CD14-positive monocyte (primary cell): ENCODE measurements around the gene ST7. TPM values are rescaled to one million over a fixed set of nuclear protein-coding genes. Genes with fewer than 3 reads are reported as not detected.

Experiments
- DNase-seq, 3 donors: peaks; one replicate each; pipeline ENCODE4 v3.0.0-alpha.2; 2011 to 2022
- H2AFZ ChIP-seq: 2 replicates; pipeline ENCODE4 v1.6.0; 2012; ENCODE audit warnings: mild to moderate bottlenecking, low read depth, low read length, inconsistent platforms; ENCODE audit not compliant: insufficient read depth, poor library complexity, severe bottlenecking
- H3K27ac ChIP-seq, 2 donors: 1 replicate in 1 of 2; 2 replicates in 1 of 2; pipeline ENCODE4 v1.5.1; 2012 to 2013; ENCODE audit warnings: low read length in 2 of 2, control low read depth in 1 of 2, inconsistent platforms in 1 of 2, low read depth in 1 of 2, mild to moderate bottlenecking in 1 of 2
- H3K27me3 ChIP-seq, 2 donors: one replicate each; pipeline versions ENCODE4 v1.6.0 to v1.6.1; 2011 to 2013; ENCODE audit warnings: low read length in 2 of 2; ENCODE audit not compliant: control insufficient read depth in 2 of 2, insufficient read depth in 2 of 2
- H3K36me3 ChIP-seq, 2 donors: replicated peaks in 1 of 2; 1 replicate in 1 of 2; 2 replicates in 1 of 2; pipeline versions ENCODE4 v1.5.1 to v1.6.1; 2012 to 2013; ENCODE audit warnings: low read length in 2 of 2, control low read depth in 1 of 2, inconsistent platforms in 1 of 2, mild to moderate bottlenecking in 1 of 2; ENCODE audit not compliant: insufficient read depth in 2 of 2, control insufficient read depth in 1 of 2
- H3K4me1 ChIP-seq, 2 donors: 1 replicate in 1 of 2; 2 replicates in 1 of 2; pipeline versions ENCODE4 v1.5.1 to v1.6.1; 2012 to 2013; ENCODE audit warnings: low read length in 2 of 2, control low read depth in 1 of 2, inconsistent platforms in 1 of 2, mild to moderate bottlenecking in 1 of 2, moderate library complexity in 1 of 2; ENCODE audit not compliant: insufficient read depth in 2 of 2, control insufficient read depth in 1 of 2
- H3K4me2 ChIP-seq: replicated peaks from 2 replicates; pipeline ENCODE3; 2012; ENCODE audit warnings: low read length, moderate library complexity, mild to moderate bottlenecking; ENCODE audit not compliant: poor library complexity, severe bottlenecking; ENCODE audit errors: extremely low read depth
- H3K4me3 ChIP-seq, 3 experiments: fragments of 200-600 bp in 1 of 3; sonication (generic) in 1 of 3; replicated peaks in 1 of 3; 1 replicate in 2 of 3; 2 replicates in 1 of 3; pipeline ENCODE4 v1.5.1; 2011 to 2013; ENCODE audit warnings: low read length in 3 of 3, mild to moderate bottlenecking in 3 of 3, control low read depth in 2 of 3, low read depth in 2 of 3, inconsistent platforms in 1 of 3, moderate library complexity in 1 of 3
- H3K79me2 ChIP-seq: 2 replicates; pipeline ENCODE4 v1.6.0; 2012; ENCODE audit warnings: mild to moderate bottlenecking, control low read depth, inconsistent platforms, low read length, moderate library complexity; ENCODE audit not compliant: insufficient read depth
- H3K9ac ChIP-seq: 2 replicates; pipeline ENCODE4 v1.6.0; 2017; ENCODE audit warnings: low read length, mild to moderate bottlenecking; ENCODE audit not compliant: insufficient read depth, poor library complexity, severe bottlenecking
- H3K9me3 ChIP-seq, 2 donors: replicated peaks in 1 of 2; 1 replicate in 1 of 2; 2 replicates in 1 of 2; pipeline versions ENCODE4 v1.5.1 to v1.6.1; 2012 to 2013; ENCODE audit warnings: low read length in 2 of 2, control low read depth in 1 of 2; ENCODE audit not compliant: control insufficient read depth in 1 of 2, insufficient read depth in 1 of 2
- H4K20me1 ChIP-seq: 2 replicates; pipeline ENCODE4 v1.6.0; 2012; ENCODE audit warnings: mild to moderate bottlenecking, low read length, control low read depth, moderate library complexity; ENCODE audit not compliant: insufficient read depth
- H3K27ac Mint-ChIP-seq, 7 donors: one replicate each; pipeline ENCODE4 v1.8.0; 2020; ENCODE audit warnings: mild to moderate bottlenecking in 7 of 7, mixed read lengths in 7 of 7, moderate library complexity in 6 of 7, inconsistent platforms in 2 of 7
- H3K27me3 Mint-ChIP-seq, 3 donors: one replicate each; pipeline ENCODE4 v1.8.0; 2021 to 2022; ENCODE audit warnings: low read depth in 3 of 3, mild to moderate bottlenecking in 3 of 3, mixed read lengths in 3 of 3, moderate library complexity in 3 of 3, inconsistent platforms in 1 of 3
- H3K36me3 Mint-ChIP-seq, 2 donors: one replicate each; pipeline ENCODE4 v1.8.0; 2020; ENCODE audit warnings: mixed read lengths in 2 of 2, inconsistent platforms in 1 of 2, mild to moderate bottlenecking in 1 of 2
- H3K4me1 Mint-ChIP-seq: one replicate; pipeline ENCODE4 v1.8.0; 2020; ENCODE audit warnings: mild to moderate bottlenecking, mixed read lengths
- H3K4me3 Mint-ChIP-seq, 2 donors: one replicate each; pipeline ENCODE4 v1.8.0; 2020; ENCODE audit warnings: mild to moderate bottlenecking in 2 of 2, mixed read lengths in 2 of 2, moderate library complexity in 1 of 2
- H3K9me3 Mint-ChIP-seq, 7 donors: one replicate each; pipeline ENCODE4 v1.8.0; 2020 to 2022; ENCODE audit warnings: mixed read lengths in 7 of 7, mild to moderate bottlenecking in 6 of 7, moderate library complexity in 6 of 7, inconsistent platforms in 2 of 7
- WGBS: methylation state at CpG from one replicate; pipeline ENCODE4 v1.1.5; 2013; ENCODE audit warnings: missing lambda C conversion rate; ENCODE audit not compliant: insufficient coverage; 5-methylcytosine and 5-hydroxymethylcytosine counted together
- intact Hi-C, 2 donors: fragments of 100-400 bp; cut with micrococcal nuclease; formaldehyde crosslinking; loops; one replicate each; pipeline versions ENCODE4 v1.15.0 to v1.15.1; 2023
- polyA plus RNA-seq, 3 donors: library from polyadenylated mRNA; depleted of rRNA in 1 of 3; unstranded in 2 of 3; stranded (reverse) in 1 of 3; fragments of 300-500 nt in 2 of 3; fragments of >200 nt in 1 of 3; fragmentation: Illumina TruSeq in 2 of 3; gene quantifications; 1 replicate in 2 of 3; 2 replicates in 1 of 3; pipeline ENCODE4 v1.2.3, GENCODE V29; 2012 to 2021
- TF ChIP-seq, protein P1 (sequence below): fragments of 200-600 bp; IDR thresholded peaks from one replicate; pipeline ENCODE4 v1.8.0; 2022; ENCODE audit warnings: antibody characterized with exemption, mild to moderate bottlenecking

Gene ST7
- polyA plus RNA-seq, 3 donors, result 3.6 to 5.5 (median 4.1) TPM

DNA sequence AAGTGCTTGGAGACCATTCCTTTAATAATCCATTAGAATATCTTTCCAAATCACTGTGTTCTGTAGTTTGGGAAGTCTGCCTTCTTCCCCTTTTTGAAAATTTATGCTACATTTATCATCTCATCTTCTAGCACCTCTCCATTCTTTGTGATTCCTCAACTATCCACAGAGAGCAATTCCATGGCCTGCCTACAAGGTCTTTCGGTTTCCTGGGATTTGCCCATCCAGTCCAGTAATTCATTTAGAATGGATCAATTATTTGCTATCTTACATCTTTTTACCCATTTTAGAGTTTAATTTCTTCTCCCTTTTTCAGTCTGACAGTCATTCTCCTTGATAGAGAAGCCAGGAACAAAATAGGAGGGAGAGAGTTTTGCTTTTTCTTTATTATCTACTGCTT, 179.8 kb downstream of the ST7 start:
- Mint-ChIP-seq H3K4me1 (peaks cover 28% of the 10 kb centered on the region), H3K27ac (no peak overlapping the region), H3K27me3 (no peaks in the 10 kb centered on the region), H3K36me3 (peaks cover 4 to 6% of the 10 kb centered on the region in 2 donors), H3K9me3 (no peaks in the 10 kb centered on the region), H3K4me3 (no peak overlapping the region)
- intact Hi-C loops, result no loop called here
- TF ChIP-seq, protein P1, sequence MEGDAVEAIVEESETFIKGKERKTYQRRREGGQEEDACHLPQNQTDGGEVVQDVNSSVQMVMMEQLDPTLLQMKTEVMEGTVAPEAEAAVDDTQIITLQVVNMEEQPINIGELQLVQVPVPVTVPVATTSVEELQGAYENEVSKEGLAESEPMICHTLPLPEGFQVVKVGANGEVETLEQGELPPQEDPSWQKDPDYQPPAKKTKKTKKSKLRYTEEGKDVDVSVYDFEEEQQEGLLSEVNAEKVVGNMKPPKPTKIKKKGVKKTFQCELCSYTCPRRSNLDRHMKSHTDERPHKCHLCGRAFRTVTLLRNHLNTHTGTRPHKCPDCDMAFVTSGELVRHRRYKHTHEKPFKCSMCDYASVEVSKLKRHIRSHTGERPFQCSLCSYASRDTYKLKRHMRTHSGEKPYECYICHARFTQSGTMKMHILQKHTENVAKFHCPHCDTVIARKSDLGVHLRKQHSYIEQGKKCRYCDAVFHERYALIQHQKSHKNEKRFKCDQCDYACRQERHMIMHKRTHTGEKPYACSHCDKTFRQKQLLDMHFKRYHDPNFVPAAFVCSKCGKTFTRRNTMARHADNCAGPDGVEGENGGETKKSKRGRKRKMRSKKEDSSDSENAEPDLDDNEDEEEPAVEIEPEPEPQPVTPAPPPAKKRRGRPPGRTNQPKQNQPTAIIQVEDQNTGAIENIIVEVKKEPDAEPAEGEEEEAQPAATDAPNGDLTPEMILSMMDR, result no peak
- H4K20me1 ChIP-seq, result no peaks in the 10 kb centered on the region
- no peaks in the 10 kb centered on the region for H3K27me3 ChIP-seq
- H3K79me2 ChIP-seq, result no peaks in the 10 kb centered on the region
- H3K4me3 ChIP-seq, result no peak overlapping the region
- H3K27ac ChIP-seq, result no peak overlapping the region
- DNase-seq, result no peak
- no peak overlapping the region for H3K4me2 ChIP-seq
- H3K36me3 ChIP-seq, result no peaks in the 10 kb centered on the region
- H3K4me1 ChIP-seq, result peaks cover 19 to 21% of the 10 kb centered on the region in 2 donors
- H3K9me3 ChIP-seq, result no peaks in the 10 kb centered on the region
- no peak overlapping the region for H2AFZ ChIP-seq
- no CpG with 5 or more reads among the region's 1 CpG for WGBS
- H3K9ac ChIP-seq, result no peak overlapping the region

DNA sequence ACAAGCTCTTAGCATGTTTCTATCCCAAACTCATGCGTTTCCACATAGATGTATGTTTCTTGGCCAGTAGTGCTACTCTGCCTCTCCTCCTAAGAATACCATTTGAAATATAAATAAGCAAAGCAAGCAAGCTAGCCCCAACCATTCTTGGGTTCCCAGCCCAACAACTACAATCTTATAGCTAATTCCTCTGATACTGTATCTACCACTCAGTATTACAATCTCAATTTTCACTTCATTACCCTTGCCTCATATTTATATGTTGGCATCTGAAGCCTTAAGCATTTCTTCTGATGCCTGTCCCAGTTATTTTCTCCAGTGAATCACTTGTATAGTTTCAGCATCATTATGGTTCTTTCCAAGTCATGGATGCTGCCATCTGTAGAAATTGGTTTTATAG, 181.1 kb downstream of the ST7 start:
- Histone ChIP-seq H2AFZ (peak overlapping the region; percentile 64), H3K27me3 (no peaks in the 10 kb centered on the region), H4K20me1 (no peaks in the 10 kb centered on the region), H3K9ac (peak overlapping the region; percentile 33), H3K79me2 (no peaks in the 10 kb centered on the region), H3K36me3 (no peaks in the 10 kb centered on the region), H3K4me1 (peaks cover 30 to 34% of the 10 kb centered on the region in 2 donors), H3K27ac (peak overlapping the region in 1 of 2 donors; percentile 77), H3K4me2 (peak overlapping the region; percentile 68), H3K9me3 (no peaks in the 10 kb centered on the region), H3K4me3 (peak overlapping the region in 2 of 3 experiments; percentile 22 to 63)
- H3K9me3 Mint-ChIP-seq, result no peaks in the 10 kb centered on the region
- peak overlapping the region; percentile 66 to 90 (median 84) for H3K27ac Mint-ChIP-seq
- peaks cover 38% of the 10 kb centered on the region for H3K4me1 Mint-ChIP-seq
- peaks cover 4 to 6% of the 10 kb centered on the region in 2 donors for H3K36me3 Mint-ChIP-seq
- peaks cover 0 to 2% (median 0%) of the 10 kb centered on the region in 3 donors for H3K27me3 Mint-ChIP-seq
- intact Hi-C loops, result no loop called here
- TF ChIP-seq, protein P1, result no peak
- H3K4me3 Mint-ChIP-seq, result peak overlapping the region; percentile 49 to 66
- no CpG with 5 or more reads among the region's 1 CpG for WGBS
- no peak for DNase-seq
